Measurements from ENCODE around the gene ZNF362. TPM values are rescaled to one million over a fixed set of nuclear protein-coding genes. Genes with fewer than 3 reads are reported as not detected.

Gene ZNF362
- total RNA-seq, 4 donors from 2014 or later: 3.6 to 18.9 (median 13.7) TPM

GRCh38 chr1:33270808-33271465, 14.6 kb downstream of the ZNF362 start:
- Histone ChIP-seq H3K4me3 (no peak overlapping the region), H3K27me3 (no peaks in the 10 kb centered on the region), H3K27ac (peak overlapping the region in 1 of 4 donors; percentile 1), H3K9me3 (no peaks in the 10 kb centered on the region), H3K4me1 (peaks cover 11 to 72% (median 12%) of the 10 kb centered on the region in 3 donors), H3K36me3 (peaks cover 0 to 56% (median 0%) of the 10 kb centered on the region in 3 donors)
- no peak for DNase-seq
- intact Hi-C loops (cut with DNase I): no loop called here
- TF ChIP-seq POLR2A (IDR thresholded peaks at IDR 0.05): no peak
- no peak for TF ChIP-seq CTCF (IDR thresholded peaks at IDR 0.05)
- 88 to 93% methylated on average over 4 to 6 of the region's 7 CpGs for WGBS, 2 donors

- H3K4me1 ChIP-seq: peaks cover 11 to 63% (median 11%) of the 10 kb centered on the region in 3 donors
- 82 to 84% methylated on average over 9 to 13 of the region's 13 CpGs for WGBS, 2 donors
- intact Hi-C loops (cut with DNase I): no loop called here
- H3K4me3 ChIP-seq: no peak overlapping the region
- H3K9me3 ChIP-seq: no peaks in the 10 kb centered on the region
- TF ChIP-seq CTCF (IDR thresholded peaks at IDR 0.05) (no peak), POLR2A (IDR thresholded peaks at IDR 0.05) (no peak)
- H3K27me3 ChIP-seq: no peaks in the 10 kb centered on the region
- DNase-seq: no peak
- H3K27ac ChIP-seq: peak overlapping the region in 1 of 4 donors; percentile 41
- H3K36me3 ChIP-seq: peaks cover 0 to 58% (median 0%) of the 10 kb centered on the region in 3 donors
Measured at GRCh38 chr1:33271666-33272505, 15.6 kb downstream of the ZNF362 start.

- WGBS, 2 donors: 40 to 66% methylated on average over 3 of the region's 3 CpGs
- TF ChIP-seq POLR2A (IDR thresholded peaks at IDR 0.05) (no peak), CTCF (IDR thresholded peaks at IDR 0.05) (no peak)
- peaks cover 5 to 57% (median 11%) of the 10 kb centered on the region in 3 donors for H3K4me1 ChIP-seq
- H3K9me3 ChIP-seq: no peaks in the 10 kb centered on the region
- intact Hi-C loops (cut with DNase I): no loop called here
- H3K27ac ChIP-seq: no peak overlapping the region
- no peaks in the 10 kb centered on the region for H3K27me3 ChIP-seq
- DNase-seq: no peak
- no peak overlapping the region for H3K4me3 ChIP-seq
- H3K36me3 ChIP-seq: peaks cover 0 to 64% (median 0%) of the 10 kb centered on the region in 3 donors
Measured at GRCh38 chr1:33272509-33272908, 16.2 kb downstream of the ZNF362 start.

- 83% methylated on average over 1 of the region's 1 CpG; no CpG with 5 or more reads in 1 of the 2 donors for WGBS, 2 donors
- intact Hi-C loops (cut with DNase I): no loop called here
- Histone ChIP-seq H3K4me3 (no peak overlapping the region), H3K27ac (no peak overlapping the region), H3K4me1 (peaks cover 5 to 52% (median 8%) of the 10 kb centered on the region in 3 donors), H3K9me3 (no peaks in the 10 kb centered on the region), H3K27me3 (no peaks in the 10 kb centered on the region), H3K36me3 (peaks cover 0 to 69% (median 0%) of the 10 kb centered on the region in 3 donors)
- TF ChIP-seq POLR2A (IDR thresholded peaks at IDR 0.05) (no peak), CTCF (IDR thresholded peaks at IDR 0.05) (no peak)
- DNase-seq: no peak
Measured at GRCh38 chr1:33272930-33273329, 16.6 kb downstream of the ZNF362 start.

- H3K9me3 ChIP-seq: no peaks in the 10 kb centered on the region
- WGBS, 2 donors: 72 to 93% methylated on average over 3 of the region's 3 CpGs
- H3K4me3 ChIP-seq: no peak overlapping the region
- DNase-seq: no peak
- H3K27me3 ChIP-seq: no peaks in the 10 kb centered on the region
- no peak overlapping the region for H3K27ac ChIP-seq
- intact Hi-C loops (cut with DNase I): no loop called here
- H3K36me3 ChIP-seq: peaks cover 0 to 73% (median 0%) of the 10 kb centered on the region in 3 donors
- TF ChIP-seq POLR2A (IDR thresholded peaks at IDR 0.05) (no peak), CTCF (IDR thresholded peaks at IDR 0.05) (no peak)
- H3K4me1 ChIP-seq: peaks cover 4 to 48% (median 5%) of the 10 kb centered on the region in 3 donors
Measured at GRCh38 chr1:33273406-33273805, 17.1 kb downstream of the ZNF362 start.
